Measurements from ENCODE around the gene NDUFA1.
"Not testable (repeated sequence)": the region's sequence is repeated elsewhere in the genome, so short reads cannot be mapped to it uniquely, and the experiment has no call there.

NDUFA1 gene

DNA sequence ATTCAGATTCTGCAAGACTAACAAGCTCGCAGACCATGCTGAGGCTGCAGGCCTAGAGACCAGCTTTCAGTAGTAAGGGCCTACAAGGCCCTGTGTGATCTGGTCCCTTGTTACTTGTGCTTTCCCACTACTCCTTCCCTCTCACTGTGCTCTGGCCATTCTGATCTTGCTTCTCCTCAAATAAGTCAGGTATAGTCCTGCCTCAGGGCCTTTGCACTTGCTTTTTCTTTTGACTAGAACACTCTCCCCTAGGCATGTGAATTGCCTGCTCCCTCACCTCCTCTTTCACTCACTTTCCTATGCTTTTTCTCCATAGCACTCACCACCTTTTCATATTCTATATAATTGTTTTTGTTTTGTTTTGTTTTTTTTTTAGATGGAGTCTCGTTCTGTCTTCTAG is 46.2 kb downstream of the NDUFA1 start:
- no peaks in the 10 kb centered on the region for H3K9me3 ChIP-seq (ENCODE audit: control insufficient read depth, low read length)
- H3K9ac ChIP-seq (ENCODE audit: low read length), result no peak overlapping the region
- H3K27me3 ChIP-seq (replicated peaks; ENCODE audit: control insufficient read depth, insufficient read depth, low read length), result no peaks in the 10 kb centered on the region
- H3K4me3 ChIP-seq (ENCODE audit: low read length), result no peak overlapping the region
- no peaks in the 10 kb centered on the region for H3K4me1 ChIP-seq (ENCODE audit: control insufficient read depth, insufficient read depth, low read length)
- DNase-seq (ENCODE audit: low read depth), result no peak
- H3K36me3 ChIP-seq (ENCODE audit: control insufficient read depth, insufficient read depth, low read length, severe bottlenecking), result no peaks in the 10 kb centered on the region

GRCh38 chrX:119919835-119920585 is 48.4 kb downstream of the NDUFA1 start:
- Histone ChIP-seq H3K4me3 (ENCODE audit: low read length) (no peak overlapping the region), H3K36me3 (ENCODE audit: control insufficient read depth, insufficient read depth, low read length, severe bottlenecking) (peaks cover 8% of the 10 kb centered on the region), H3K9me3 (ENCODE audit: control insufficient read depth, low read length) (no peaks in the 10 kb centered on the region), H3K9ac (ENCODE audit: low read length) (no peak overlapping the region), H3K27me3 (replicated peaks; ENCODE audit: control insufficient read depth, insufficient read depth, low read length) (no peaks in the 10 kb centered on the region), H3K4me1 (ENCODE audit: control insufficient read depth, insufficient read depth, low read length) (no peaks in the 10 kb centered on the region)
- DNase-seq (ENCODE audit: low read depth), result no peak

DNA sequence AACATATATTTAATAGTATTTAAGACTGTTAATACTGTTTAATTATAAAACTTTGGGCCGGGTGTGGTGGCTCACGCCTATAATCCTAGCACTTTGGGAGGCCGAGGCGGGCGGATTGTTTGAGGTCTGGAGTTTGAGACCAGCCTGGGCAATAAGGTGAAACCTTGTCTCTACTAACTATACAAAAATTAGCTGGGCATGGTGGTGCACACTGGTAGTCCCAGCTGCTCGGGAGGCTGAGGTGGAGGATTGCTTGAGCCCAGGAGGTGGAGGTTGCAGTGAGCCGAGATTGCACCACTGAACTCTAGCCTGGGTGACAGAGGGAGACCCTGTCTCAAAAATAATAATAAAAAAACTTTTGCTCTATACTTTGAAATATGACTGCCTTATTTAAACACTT is 50.8 kb downstream of the NDUFA1 start:
- H3K4me3 ChIP-seq (ENCODE audit: low read length); H3K9me3 ChIP-seq (ENCODE audit: control insufficient read depth, low read length); DNase-seq (ENCODE audit: low read depth); H3K9ac ChIP-seq (ENCODE audit: low read length); H3K27me3 ChIP-seq (replicated peaks; ENCODE audit: control insufficient read depth, insufficient read depth, low read length); H3K4me1 ChIP-seq (ENCODE audit: control insufficient read depth, insufficient read depth, low read length): not testable (repeated sequence)
- peaks cover 11% of the 10 kb centered on the region for H3K36me3 ChIP-seq (ENCODE audit: control insufficient read depth, insufficient read depth, low read length, severe bottlenecking)

Measured in adipocyte (in vitro differentiated cells).